ENCODE results near the gene PRR35. TPM values are rescaled to one million over a fixed set of nuclear protein-coding genes. Genes with fewer than 3 reads are reported as not detected.

Gene PRR35
- total RNA-seq, 1 donor from 2014 or later = 0.25 TPM

GRCh38 chr16:516301-516700, 43.9 kb upstream of the PRR35 start:
- DNase-seq (ENCODE audit: low spot score in 2 of 2, unreplicated experiment in 2 of 2) = no peak
- H3K27me3 Mint-ChIP-seq (ENCODE audit: low read depth) = no peaks in the 10 kb centered on the region
- TF ChIP-seq CTCF (IDR thresholded peaks at IDR 0.05; ENCODE audit: unreplicated experiment) = no peak
- no peak overlapping the region for H3K4me3 Mint-ChIP-seq
- peaks cover 16% of the 10 kb centered on the region for H3K36me3 Mint-ChIP-seq
- no peaks in the 10 kb centered on the region for H3K9me3 Mint-ChIP-seq
- no peak overlapping the region for H3K27ac Mint-ChIP-seq
- no peaks in the 10 kb centered on the region for H3K4me1 Mint-ChIP-seq

- H3K27ac Mint-ChIP-seq = no peak overlapping the region
- no peak overlapping the region for H3K4me3 Mint-ChIP-seq
- H3K4me1 Mint-ChIP-seq = no peaks in the 10 kb centered on the region
- no peaks in the 10 kb centered on the region for H3K27me3 Mint-ChIP-seq (ENCODE audit: low read depth)
- H3K36me3 Mint-ChIP-seq = peaks cover 11% of the 10 kb centered on the region
- H3K9me3 Mint-ChIP-seq = no peaks in the 10 kb centered on the region
- no peak for DNase-seq (ENCODE audit: low spot score in 2 of 2, unreplicated experiment in 2 of 2)
- no peak for TF ChIP-seq CTCF (IDR thresholded peaks at IDR 0.05; ENCODE audit: unreplicated experiment)
Observed at GRCh38 chr16:518858-519257, 41.3 kb upstream of the PRR35 start.

GRCh38 chr16:519425-519824, 40.8 kb upstream of the PRR35 start:
- H3K4me1 Mint-ChIP-seq = no peaks in the 10 kb centered on the region
- H3K27ac Mint-ChIP-seq = no peak overlapping the region
- no peak overlapping the region for H3K4me3 Mint-ChIP-seq
- no peak for DNase-seq (ENCODE audit: low spot score in 2 of 2, unreplicated experiment in 2 of 2)
- peaks cover 11% of the 10 kb centered on the region for H3K36me3 Mint-ChIP-seq
- H3K9me3 Mint-ChIP-seq = no peaks in the 10 kb centered on the region
- no peaks in the 10 kb centered on the region for H3K27me3 Mint-ChIP-seq (ENCODE audit: low read depth)
- no peak for TF ChIP-seq CTCF (IDR thresholded peaks at IDR 0.05; ENCODE audit: unreplicated experiment)

GRCh38 chr16:519841-520687, 40.1 kb upstream of the PRR35 start:
- Mint-ChIP-seq H3K27ac (no peak overlapping the region), H3K4me3 (no peak overlapping the region), H3K27me3 (ENCODE audit: low read depth) (no peaks in the 10 kb centered on the region), H3K9me3 (no peaks in the 10 kb centered on the region), H3K4me1 (no peaks in the 10 kb centered on the region), H3K36me3 (peaks cover 10% of the 10 kb centered on the region)
- no peak for TF ChIP-seq CTCF (IDR thresholded peaks at IDR 0.05; ENCODE audit: unreplicated experiment)
- DNase-seq (ENCODE audit: low spot score in 2 of 2, unreplicated experiment in 2 of 2) = no peak

GRCh38 chr16:520847-521246, 39.3 kb upstream of the PRR35 start:
- Mint-ChIP-seq H3K27ac (no peak overlapping the region), H3K27me3 (ENCODE audit: low read depth) (no peaks in the 10 kb centered on the region), H3K36me3 (peaks cover 9% of the 10 kb centered on the region), H3K4me3 (no peak overlapping the region), H3K4me1 (peaks cover 6% of the 10 kb centered on the region), H3K9me3 (no peaks in the 10 kb centered on the region)
- no peak for TF ChIP-seq CTCF (IDR thresholded peaks at IDR 0.05; ENCODE audit: unreplicated experiment)
- DNase-seq (ENCODE audit: low spot score in 2 of 2, unreplicated experiment in 2 of 2) = no peak
